ENCODE results near the gene CUL4A. TPM values are rescaled to one million over a fixed set of nuclear protein-coding genes. Genes with fewer than 3 reads are reported as not detected.
"Not testable (repeated sequence)": the region's sequence is repeated elsewhere in the genome, so short reads cannot be mapped to it uniquely, and the experiment has no call there.

Gene CUL4A
- total RNA-seq, 4 donors from 2014 or later, result 55.8 to 110 (median 76.8) TPM

GRCh38 chr13:113307491-113307890 is 98.1 kb downstream of the CUL4A start:
- intact Hi-C loops (cut with DNase I), result no loop called here
- no peak overlapping the region for H3K4me3 ChIP-seq
- H3K36me3 ChIP-seq, result peaks cover 3 to 69% (median 26%) of the 10 kb centered on the region in 3 donors
- H3K27ac ChIP-seq, result no peak overlapping the region
- no peaks in the 10 kb centered on the region for H3K9me3 ChIP-seq
- peaks cover 7 to 41% (median 12%) of the 10 kb centered on the region in 3 donors for H3K4me1 ChIP-seq
- no peak for DNase-seq
- no peaks in the 10 kb centered on the region for H3K27me3 ChIP-seq
- no peak for TF ChIP-seq CTCF (IDR thresholded peaks at IDR 0.05)

GRCh38 chr13:113309473-113309872 is 100.1 kb downstream of the CUL4A start:
- H3K9me3 ChIP-seq, result no peaks in the 10 kb centered on the region
- peaks cover 3 to 79% (median 32%) of the 10 kb centered on the region in 3 donors for H3K36me3 ChIP-seq
- H3K27me3 ChIP-seq, result no peaks in the 10 kb centered on the region
- H3K4me1 ChIP-seq, result peaks cover 4 to 21% (median 7%) of the 10 kb centered on the region in 3 donors
- no peak for DNase-seq
- TF ChIP-seq POLR2A (IDR thresholded peaks at IDR 0.05) (no peak), CTCF (IDR thresholded peaks at IDR 0.05) (no peak)
- H3K4me3 ChIP-seq, result no peak overlapping the region
- H3K27ac ChIP-seq, result no peak overlapping the region
- intact Hi-C loops (cut with DNase I), result no loop called here
- WGBS, 2 donors, result 95 to 96% methylated on average over 6 of the region's 6 CpGs

GRCh38 chr13:113314112-113314511 is 104.7 kb downstream of the CUL4A start:
- H3K27ac ChIP-seq; DNase-seq; H3K9me3 ChIP-seq; H3K4me3 ChIP-seq; H3K27me3 ChIP-seq; H3K4me1 ChIP-seq; intact Hi-C loops (cut with DNase I): not testable (repeated sequence)
- peaks cover 11 to 87% (median 38%) of the 10 kb centered on the region in 3 donors for H3K36me3 ChIP-seq
- WGBS, 2 donors, result 92% methylated on average over 14 of the region's 20 CpGs; no CpG with 5 or more reads in 1 of the 2 donors

GRCh38 chr13:113314895-113315470 is 105.6 kb downstream of the CUL4A start:
- H3K27me3 ChIP-seq; H3K9me3 ChIP-seq; H3K4me3 ChIP-seq; intact Hi-C loops (cut with DNase I); H3K4me1 ChIP-seq; DNase-seq; H3K27ac ChIP-seq: not testable (repeated sequence)
- WGBS, 2 donors, result 79 to 85% methylated on average over 10 to 12 of the region's 23 CpGs
- peaks cover 17 to 87% (median 39%) of the 10 kb centered on the region in 3 donors for H3K36me3 ChIP-seq

GRCh38 chr13:113315992-113316391 is 106.6 kb downstream of the CUL4A start:
- no peaks in the 10 kb centered on the region for H3K27me3 ChIP-seq
- no peak overlapping the region for H3K4me3 ChIP-seq
- no peak overlapping the region for H3K27ac ChIP-seq
- H3K36me3 ChIP-seq, result peaks cover 23 to 87% (median 35%) of the 10 kb centered on the region in 3 donors
- TF ChIP-seq POLR2A (IDR thresholded peaks at IDR 0.05) (no peak), CTCF (IDR thresholded peaks at IDR 0.05) (no peak)
- intact Hi-C loops (cut with DNase I), result no loop called here
- DNase-seq, result no peak
- no peaks in the 10 kb centered on the region for H3K4me1 ChIP-seq
- H3K9me3 ChIP-seq, result no peaks in the 10 kb centered on the region
- 80 to 88% methylated on average over 5 of the region's 5 CpGs for WGBS, 2 donors

Small RNAs within 50 kb of the gene (small RNA-seq; reads per million reads assigned to genes)
- gene AL137002.1, result 0 reads per million in 4 donors
- gene MIR8075, result 0 reads per million in 4 donors

Other genes starting within 250 kb of the CUL4A start
- 10 to 100 TPM; 10.2 to 25.4 (median 16.9) TPM for gene MCF2L, start 240.4 kb upstream of the CUL4A start, total RNA-seq
- not detected for gene F7, start 103.8 kb upstream of the CUL4A start, total RNA-seq
- gene F10, start 86.8 kb upstream of the CUL4A start, total RNA-seq, result 10 to 100 TPM in 1 of 4 donors, 1 to 10 TPM in 2, under 1 TPM in 1; 0.61 to 21.6 (median 4.5) TPM
- gene PROZ, start 51.0 kb upstream of the CUL4A start, total RNA-seq, result not detected
- gene PCID2, start 944 bp upstream of the CUL4A start, total RNA-seq, result 10 to 100 TPM; 21.0 to 47.9 (median 33.6) TPM
- gene LAMP1, start 87.6 kb downstream of the CUL4A start, total RNA-seq, result 100 to 1,000 TPM in 3 of 4 donors, 10 to 100 TPM in 1; 95.4 to 153 (median 123) TPM
- 10 to 100 TPM; 14.7 to 18.5 (median 15.7) TPM for gene GRTP1, start 154.5 kb downstream of the CUL4A start, total RNA-seq
- 1 to 10 TPM in 3 of 4 donors, under 1 TPM in 1; 0.31 to 3.5 (median 2.2) TPM for gene ADPRHL1, start 243.9 kb downstream of the CUL4A start, total RNA-seq